Peyer's patch (tissue), 4 donors: Measurements from ENCODE around the gene SLC35E1. TPM values are rescaled to one million over a fixed set of nuclear protein-coding genes. Genes with fewer than 3 reads are reported as not detected.
"Not testable (repeated sequence)": the region's sequence is repeated elsewhere in the genome, so short reads cannot be mapped to it uniquely, and the experiment has no call there.

Experiments used
- DNase-seq, 3 donors: peaks; one replicate each; pipeline ENCODE4 v3.0.0-alpha.2; 2017 to 2019
- H3K27ac ChIP-seq, 4 donors: fragments of 200-600 bp; sonication (generic); one replicate each; pipeline ENCODE4 v1.5.1; 2016 to 2019
- H3K27me3 ChIP-seq, 2 donors: fragments of 200-600 bp; sonication (generic); one replicate each; pipeline ENCODE4 v1.5.1; 2019
- H3K36me3 ChIP-seq, 3 donors: fragments of 200-600 bp; sonication (generic); one replicate each; pipeline ENCODE4 v1.5.1; 2016 to 2019
- H3K4me1 ChIP-seq, 4 donors: fragments of 200-600 bp; sonication (generic); one replicate each; pipeline ENCODE4 v1.5.1; 2016 to 2019
- H3K4me3 ChIP-seq, 4 donors: fragments of 200-600 bp; sonication (generic); 1 replicate in 3 of 4; 2 replicates in 1 of 4; pipeline ENCODE4 v1.5.1; 2016 to 2019; ENCODE audit warnings: mild to moderate bottlenecking in 1 of 4
- H3K9me3 ChIP-seq, 4 donors: fragments of 200-600 bp; sonication (generic); one replicate each; pipeline ENCODE4 v1.5.1; 2016 to 2019; ENCODE audit warnings: mild to moderate bottlenecking in 1 of 4
- POLR2A ChIP-seq, 2 donors: fragments of 450-650 bp; IDR thresholded peaks; one replicate each; pipeline ENCODE4 v1.5.1; 2017; ENCODE audit warnings: antibody characterized with exemption in 2 of 2, mild to moderate bottlenecking in 2 of 2, moderate library complexity in 2 of 2
- total RNA-seq, 4 donors: library from RNA; depleted of rRNA; stranded (reverse); fragments of >200 nt; gene quantifications; one replicate each; pipeline ENCODE4 v1.1.0, GENCODE V29; 2016
- TF ChIP-seq, protein P1 (sequence below), 6 experiments: fragments of 450-650 bp in 4 of 6; fragments of 200-600 bp in 2 of 6; sonication (generic) in 1 of 6; IDR thresholded peaks; one replicate each; pipeline ENCODE4 v1.5.1; 2017 to 2019; ENCODE audit warnings: antibody characterized with exemption in 6 of 6, mild to moderate bottlenecking in 3 of 6, moderate library complexity in 1 of 6

SLC35E1 gene
- total RNA-seq, 4 donors from 2014 or later: 23.9 to 62.0 (median 41.9) TPM

DNA sequence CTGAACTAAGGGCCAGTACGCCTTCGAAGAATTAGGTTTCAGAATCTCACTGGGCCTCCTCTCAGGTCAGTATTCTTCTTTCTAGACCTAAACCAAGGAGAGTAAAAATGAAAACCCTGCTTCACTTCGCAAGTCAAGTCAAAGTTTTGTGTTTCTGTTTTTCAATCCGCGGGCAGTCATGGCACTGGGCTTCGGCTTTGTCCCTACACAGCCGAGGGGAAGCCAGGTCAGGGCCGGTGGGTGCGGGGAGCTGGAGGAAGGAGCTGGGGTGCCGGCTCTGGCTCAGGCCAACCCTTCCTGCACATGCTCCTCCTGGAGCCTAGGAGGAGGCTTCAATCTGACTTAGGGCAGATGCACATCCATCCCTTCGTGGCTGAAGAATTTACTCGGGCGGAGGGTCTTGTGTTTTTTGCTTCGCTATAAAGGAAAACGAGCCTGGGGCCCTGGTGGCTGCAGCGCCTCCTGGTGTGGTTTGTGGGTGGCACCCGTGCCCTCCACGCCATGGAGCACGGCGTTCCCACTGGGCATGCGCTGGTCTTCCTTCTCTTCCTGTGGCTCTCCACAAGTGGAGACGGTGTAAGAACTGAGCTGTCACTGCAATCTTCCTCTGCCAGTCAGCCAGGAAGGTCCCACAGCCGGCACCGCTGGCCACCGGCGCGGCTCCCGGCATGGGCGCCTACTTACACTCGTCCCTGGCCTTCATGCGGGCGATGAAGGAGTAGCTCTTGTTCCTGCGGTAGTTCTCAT lies 53.6 kb downstream of the SLC35E1 start:
- Histone ChIP-seq H3K4me1 (no peaks in the 10 kb centered on the region), H3K27ac (no peak overlapping the region), H3K27me3 (no peaks in the 10 kb centered on the region), H3K9me3 (no peaks in the 10 kb centered on the region), H3K36me3 (peaks cover 0 to 75% (median 0%) of the 10 kb centered on the region in 3 donors), H3K4me3 (no peak overlapping the region)
- DNase-seq: no peak
- TF ChIP-seq POLR2A (IDR thresholded peaks at IDR 0.05): no peak
- TF ChIP-seq, protein P1, sequence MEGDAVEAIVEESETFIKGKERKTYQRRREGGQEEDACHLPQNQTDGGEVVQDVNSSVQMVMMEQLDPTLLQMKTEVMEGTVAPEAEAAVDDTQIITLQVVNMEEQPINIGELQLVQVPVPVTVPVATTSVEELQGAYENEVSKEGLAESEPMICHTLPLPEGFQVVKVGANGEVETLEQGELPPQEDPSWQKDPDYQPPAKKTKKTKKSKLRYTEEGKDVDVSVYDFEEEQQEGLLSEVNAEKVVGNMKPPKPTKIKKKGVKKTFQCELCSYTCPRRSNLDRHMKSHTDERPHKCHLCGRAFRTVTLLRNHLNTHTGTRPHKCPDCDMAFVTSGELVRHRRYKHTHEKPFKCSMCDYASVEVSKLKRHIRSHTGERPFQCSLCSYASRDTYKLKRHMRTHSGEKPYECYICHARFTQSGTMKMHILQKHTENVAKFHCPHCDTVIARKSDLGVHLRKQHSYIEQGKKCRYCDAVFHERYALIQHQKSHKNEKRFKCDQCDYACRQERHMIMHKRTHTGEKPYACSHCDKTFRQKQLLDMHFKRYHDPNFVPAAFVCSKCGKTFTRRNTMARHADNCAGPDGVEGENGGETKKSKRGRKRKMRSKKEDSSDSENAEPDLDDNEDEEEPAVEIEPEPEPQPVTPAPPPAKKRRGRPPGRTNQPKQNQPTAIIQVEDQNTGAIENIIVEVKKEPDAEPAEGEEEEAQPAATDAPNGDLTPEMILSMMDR (IDR thresholded peaks at IDR 0.05): no peak

DNA sequence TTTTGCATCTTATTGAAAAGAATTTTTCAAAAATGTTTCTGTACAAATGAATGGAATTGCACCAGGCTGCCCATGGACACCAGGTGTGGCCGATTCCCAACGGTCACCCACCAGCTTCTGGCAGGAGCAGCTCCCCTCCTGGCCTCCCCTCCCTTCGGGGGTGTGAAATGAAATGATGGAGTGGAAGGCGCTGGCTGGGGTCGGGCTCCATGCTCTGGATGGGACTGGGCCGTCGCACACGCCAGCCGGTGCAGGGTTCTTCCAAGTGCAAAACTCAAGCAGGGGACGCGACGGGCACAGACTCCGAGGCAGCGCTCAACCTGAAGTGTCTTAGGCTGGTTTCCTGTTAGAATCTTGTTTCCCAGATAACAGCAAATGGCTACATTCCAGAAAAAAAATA lies 54.2 kb downstream of the SLC35E1 start:
- no peaks in the 10 kb centered on the region for H3K4me1 ChIP-seq
- H3K4me3 ChIP-seq: no peak overlapping the region
- H3K27ac ChIP-seq: no peak overlapping the region
- peaks cover 0 to 74% (median 0%) of the 10 kb centered on the region in 3 donors for H3K36me3 ChIP-seq
- no peak for TF ChIP-seq POLR2A (IDR thresholded peaks at IDR 0.05)
- TF ChIP-seq, protein P1 (IDR thresholded peaks at IDR 0.05): no peak
- no peak for DNase-seq
- no peaks in the 10 kb centered on the region for H3K27me3 ChIP-seq
- H3K9me3 ChIP-seq: no peaks in the 10 kb centered on the region

DNA sequence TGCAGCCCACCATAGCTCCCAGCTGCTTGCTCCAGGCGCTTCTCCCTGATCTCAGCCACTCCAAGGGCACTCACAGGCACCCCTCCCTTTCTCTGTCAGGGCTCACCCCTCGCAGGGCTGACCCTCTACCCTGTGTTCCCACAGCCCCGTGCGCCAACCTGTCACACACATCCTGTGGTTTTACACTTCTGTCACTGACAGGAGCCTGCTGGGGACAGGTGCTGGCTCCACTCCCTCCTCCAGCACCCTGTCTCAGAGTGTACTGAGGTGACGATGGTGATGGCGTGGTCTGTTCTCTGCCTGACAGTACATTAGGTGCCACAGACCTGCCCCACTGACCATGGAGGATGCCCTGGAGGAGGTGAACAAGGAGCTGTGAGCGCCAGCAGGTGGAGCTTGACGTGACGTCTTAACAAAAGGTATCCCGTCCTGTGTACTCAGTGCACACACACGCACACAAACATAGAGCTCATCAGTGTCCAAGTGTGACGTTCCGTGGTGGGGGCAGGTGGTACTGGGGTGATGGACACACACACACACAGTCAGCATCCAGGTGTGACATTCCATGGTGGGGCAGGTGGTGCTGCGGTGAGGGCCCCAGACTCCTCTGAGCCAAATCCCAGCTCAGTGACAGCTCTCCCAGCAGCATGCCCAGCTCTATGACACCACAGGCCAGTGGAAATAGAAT lies 55.1 kb downstream of the SLC35E1 start:
- Histone ChIP-seq H3K36me3 (peaks cover 0 to 64% (median 0%) of the 10 kb centered on the region in 3 donors), H3K4me1 (no peaks in the 10 kb centered on the region), H3K9me3 (no peaks in the 10 kb centered on the region), H3K27ac (no peak overlapping the region), H3K27me3 (no peaks in the 10 kb centered on the region), H3K4me3 (no peak overlapping the region)
- DNase-seq: no peak
- TF ChIP-seq, protein P1 (IDR thresholded peaks at IDR 0.05): no peak
- TF ChIP-seq POLR2A (IDR thresholded peaks at IDR 0.05): no peak

DNA sequence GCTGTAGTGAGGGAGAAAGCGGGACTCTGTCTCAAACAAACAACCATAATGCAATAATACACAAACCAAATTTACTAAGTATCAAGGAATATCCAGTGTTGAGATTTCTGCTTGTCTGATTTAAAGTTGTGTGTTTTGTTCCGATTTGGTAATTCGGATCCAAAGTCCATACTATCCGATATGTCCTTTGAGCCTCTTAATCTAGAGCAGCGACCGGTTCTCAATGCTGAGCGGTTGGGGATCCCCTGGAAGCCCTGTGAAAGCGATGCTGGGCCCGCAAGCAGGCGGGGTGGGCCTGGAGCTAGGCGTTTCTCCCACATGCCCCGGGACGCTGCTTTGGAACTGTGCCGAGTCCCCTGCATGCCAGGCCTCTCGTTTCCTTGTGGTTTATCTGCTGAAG lies 55.8 kb downstream of the SLC35E1 start:
- no peaks in the 10 kb centered on the region for H3K4me1 ChIP-seq
- H3K36me3 ChIP-seq: peaks cover 0 to 57% (median 0%) of the 10 kb centered on the region in 3 donors
- no peak overlapping the region for H3K27ac ChIP-seq
- H3K9me3 ChIP-seq: no peaks in the 10 kb centered on the region
- DNase-seq: no peak
- TF ChIP-seq, protein P1 (IDR thresholded peaks at IDR 0.05): no peak
- H3K27me3 ChIP-seq: no peaks in the 10 kb centered on the region
- no peak overlapping the region for H3K4me3 ChIP-seq

DNA sequence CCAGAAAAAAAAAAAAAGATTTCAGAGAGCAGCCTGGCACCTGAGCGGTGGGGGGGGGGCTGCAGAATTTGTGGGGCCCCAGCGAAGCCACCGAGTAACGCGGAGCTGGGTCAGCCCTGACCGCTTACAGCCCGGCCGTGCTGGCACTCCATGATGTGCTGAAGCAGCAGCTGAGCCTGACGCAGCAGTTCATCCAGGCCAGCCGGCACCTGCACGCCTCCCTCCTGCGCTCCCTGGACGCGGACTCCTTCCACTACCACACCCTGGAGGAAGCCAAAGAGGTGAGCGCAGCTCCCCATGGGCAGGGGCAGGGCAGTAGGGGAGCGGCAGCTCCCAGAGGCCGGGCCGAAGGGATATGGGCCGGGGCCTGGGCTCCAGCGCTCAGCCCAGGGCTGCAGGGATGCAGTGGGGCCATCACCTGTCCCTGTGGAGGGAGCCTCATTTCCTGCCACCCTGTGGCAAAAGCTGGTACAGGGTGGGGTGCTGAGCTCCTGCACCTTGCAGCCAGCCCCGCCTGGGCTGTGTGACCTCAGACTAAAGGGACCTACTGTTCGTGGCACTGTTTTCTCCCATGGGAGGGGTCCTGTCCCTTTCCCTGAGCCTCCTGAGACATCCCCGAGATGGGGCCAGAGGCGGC lies 57.7 kb downstream of the SLC35E1 start:
- TF ChIP-seq, protein P1 (IDR thresholded peaks at IDR 0.05): no peak
- TF ChIP-seq POLR2A (IDR thresholded peaks at IDR 0.05): no peak
- H3K27ac ChIP-seq: no peak overlapping the region
- H3K36me3 ChIP-seq: peaks cover 0 to 48% (median 0%) of the 10 kb centered on the region in 3 donors
- no peaks in the 10 kb centered on the region for H3K9me3 ChIP-seq
- no peak for DNase-seq
- no peaks in the 10 kb centered on the region for H3K27me3 ChIP-seq
- no peak overlapping the region for H3K4me3 ChIP-seq
- H3K4me1 ChIP-seq: no peaks in the 10 kb centered on the region

DNA sequence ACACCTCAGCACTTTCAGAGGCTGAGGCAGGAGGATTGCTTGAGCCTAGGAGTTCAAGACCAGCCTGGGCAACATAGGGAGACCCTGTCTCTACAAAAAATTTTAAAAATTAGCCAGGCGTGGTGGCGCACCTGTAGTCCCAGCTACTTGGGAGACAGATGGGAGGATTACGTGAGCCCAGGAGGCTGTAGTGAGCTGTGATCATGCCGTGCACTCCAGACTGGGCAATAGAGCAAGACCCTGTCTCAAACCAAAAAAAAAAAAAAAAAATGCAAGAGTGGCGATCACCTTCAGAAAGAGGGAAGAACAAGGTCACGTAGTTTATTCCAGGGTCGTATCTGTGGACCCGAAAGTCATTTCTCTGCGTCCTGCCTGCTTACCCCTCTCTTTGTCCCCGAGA lies 59.6 kb downstream of the SLC35E1 start:
- not testable (repeated sequence) for DNase-seq
- H3K36me3 ChIP-seq: peaks cover 0 to 29% (median 0%) of the 10 kb centered on the region in 3 donors

More for the DNA sequence above, 59.6 kb downstream of the SLC35E1 start:
- not testable (repeated sequence) for H3K4me3 ChIP-seq, H3K4me1 ChIP-seq, H3K9me3 ChIP-seq, H3K27me3 ChIP-seq, H3K27ac ChIP-seq
